GM12878 (cell line): Measurements from ENCODE around the gene CACNA2D3. TPM values are rescaled to one million over a fixed set of nuclear protein-coding genes. Genes with fewer than 3 reads are reported as not detected.

Experiments
- ATAC-seq: fragments of 200-7000 bp; cut with Tn5 transposase; 3 replicates; pipeline ENCODE4 v1.9.1; 2020; ENCODE audit warnings: mild to moderate bottlenecking, moderate library complexity
- BruUV-seq: library from RNA; stranded (reverse); fragments of 400-500 nt; replicated peaks from 2 replicates; lab custom pipeline; 2021; lab: Mats Ljungman, UMichigan
- CTCF ChIA-PET: fragments of 300-600 bp; sonication (Branson Sonifier 250); formaldehyde crosslinking; extraction: SDS; loops from one replicate; lab custom pipeline; 2021; ENCODE audit warnings: inconsistent platforms; lab: Yijun Ruan, JAX
- POLR2A ChIA-PET: fragments of 350-600 bp; formaldehyde crosslinking; extraction: SDS; loops from one replicate; lab custom pipeline; 2021; ENCODE audit warnings: inconsistent platforms; lab: Charles Lee
- RAD21 ChIA-PET: fragments of 300-600 bp; sonication (Branson Sonifier 250); formaldehyde crosslinking; loops from one replicate; lab custom pipeline; 2023; ENCODE audit warnings: antibody characterized with exemption; ENCODE audit not compliant: unreplicated experiment; lab: Charles Lee
- SMC1A ChIA-PET: fragments of 300-600 bp; sonication (Branson Sonifier 250); formaldehyde crosslinking; loops from one replicate; lab custom pipeline; 2023; ENCODE audit not compliant: unreplicated experiment, uncharacterized antibody; lab: Charles Lee
- DNase-seq: peaks from one replicate; pipeline ENCODE4 v3.0.0-alpha.2; 2011; ENCODE audit warnings: low read depth, low spot score
- FAIRE-seq: peaks from 3 replicates; lab custom pipeline; 2011; peaks lifted over from hg19 to GRCh38; lab: Jason Lieb, UNC
- H2AFZ ChIP-seq: 2 replicates; pipeline ENCODE4 v1.6.0; 2011; ENCODE audit warnings: low read depth, low read length, control low read depth; ENCODE audit not compliant: control insufficient read depth
- H3K27ac ChIP-seq: 2 replicates; pipeline ENCODE4 v1.5.1; 2011; ENCODE audit warnings: control low read depth; ENCODE audit not compliant: control insufficient read depth, insufficient read depth
- H3K27me3 ChIP-seq, 2 experiments: replicated peaks in 1 of 2; 2 replicates each; pipeline versions ENCODE4 v1.6.0 to v1.6.1; 2011; ENCODE audit warnings: low read length in 1 of 2; ENCODE audit not compliant: control insufficient read depth in 2 of 2, insufficient read depth in 2 of 2
- H3K36me3 ChIP-seq, 2 experiments: 2 replicates each; pipeline ENCODE4 v1.5.1; 2011; ENCODE audit warnings: low read length in 1 of 2; ENCODE audit not compliant: control insufficient read depth in 2 of 2, insufficient read depth in 2 of 2
- H3K4me1 ChIP-seq: 2 replicates; pipeline ENCODE4 v1.6.1; 2011; ENCODE audit warnings: mild to moderate bottlenecking, low read length, moderate library complexity, mixed read lengths; ENCODE audit not compliant: control insufficient read depth, insufficient read depth
- H3K4me2 ChIP-seq: 2 replicates; pipeline ENCODE4 v1.6.0; 2011; ENCODE audit warnings: control low read depth; ENCODE audit not compliant: control insufficient read depth, insufficient read depth
- H3K4me3 ChIP-seq: fragments of 200-600 bp; sonication (generic); 2 replicates; pipeline ENCODE4 v1.5.1; 2016
- H3K79me2 ChIP-seq: 2 replicates; pipeline ENCODE4 v1.6.0; 2011; ENCODE audit warnings: low read length; ENCODE audit not compliant: control insufficient read depth, insufficient read depth
- H3K9ac ChIP-seq: 2 replicates; pipeline ENCODE4 v1.8.0; 2011; ENCODE audit warnings: low read length, control low read depth, mixed read lengths; ENCODE audit not compliant: control insufficient read depth, insufficient read depth
- H3K9me3 ChIP-seq: replicated peaks from 3 replicates; pipeline ENCODE4 v1.5.1; 2011; ENCODE audit warnings: mild to moderate bottlenecking, low read length; ENCODE audit not compliant: control insufficient read depth, insufficient read depth
- H4K20me1 ChIP-seq: 2 replicates; pipeline ENCODE4 v1.6.0; 2011; ENCODE audit not compliant: control insufficient read depth, insufficient read depth
- FOXK2 ChIP-seq: fragments of 450-650 bp; IDR thresholded peaks from 2 replicates; pipeline ENCODE4 v1.6.1; 2017; ENCODE audit warnings: mild to moderate bottlenecking, moderate library complexity
- KAT2A ChIP-seq: conservative IDR thresholded peaks from 2 replicates; pipeline ENCODE4 v1.6.1; 2011; ENCODE audit warnings: low read depth, low read length; ENCODE audit not compliant: control insufficient read depth
- KDM1A ChIP-seq: fragments of 200-600 bp; sonication (generic); IDR thresholded peaks from 2 replicates; pipeline ENCODE4 v1.6.1; 2016; ENCODE audit warnings: borderline replicate concordance
- NFXL1 ChIP-seq: fragments of 450-650 bp; IDR thresholded peaks from 2 replicates; pipeline ENCODE4 v1.6.1; 2017; ENCODE audit warnings: antibody characterized with exemption, mild to moderate bottlenecking, borderline replicate concordance
- WGBS: methylation state at CpG from one replicate; pipeline ENCODE4 v1.1.6; 2016; ENCODE audit warnings: low lambda C conversion rate; ENCODE audit not compliant: insufficient replicate concordance, insufficient coverage; ENCODE audit errors: missing lambda C conversion rate; 5-methylcytosine and 5-hydroxymethylcytosine counted together
- in situ Hi-C: fragments of 300-500 bp; cut with MboI; formaldehyde crosslinking; loops from 9 replicates; pipeline ENCODE4 v1.14.3; 2018; ENCODE audit warnings: mixed read lengths
- intact Hi-C: fragments of 100-400 bp; cut with micrococcal nuclease; formaldehyde crosslinking; loops from one replicate; pipeline ENCODE4 v1.14.2; 2022; ENCODE audit not compliant: unreplicated experiment
- polyA plus RNA-seq, 11 experiments: library from polyadenylated mRNA; depleted of rRNA in 4 of 11; unstranded in 6 of 11; stranded (reverse) in 5 of 11; fragments of >200 nt; fragmentation: Nextera tagmentation in 4 of 11; fragmentation: Illumina TruSeq in 1 of 11; extraction: Ambion mirVana in 4 of 11; extraction: Trizol in 1 of 11; gene quantifications; 1 replicate in 1 of 11; 2 replicates in 10 of 11; pipeline versions ENCODE4 v1.2.1 to v1.2.3, GENCODE V29; 2011 to 2016; ENCODE audit warnings: inconsistent platforms in 2 of 11, missing spikeins in 2 of 11, low read depth in 1 of 11
- total RNA-seq, 4 experiments: library from RNA; depleted of rRNA in 3 of 4; stranded (reverse); fragments of >200 nt in 3 of 4; fragmentation: Illumina TruSeq in 1 of 4; extraction: Trizol in 1 of 4; gene quantifications; 2 replicates each; pipeline versions ENCODE4 v1.2.1 to v1.2.3, GENCODE V29; 2013 to 2021
- TF ChIP-seq, protein P1 (sequence below): fragments of 450-650 bp; IDR thresholded peaks from 2 replicates; pipeline ENCODE4 v1.6.1; 2014; ENCODE audit warnings: mild to moderate bottlenecking
- TF ChIP-seq, protein P2 (sequence below): fragments of 450-650 bp; formaldehyde crosslinking; IDR thresholded peaks from 2 replicates; pipeline ENCODE4 v1.4.0; 2022; ENCODE audit warnings: mild to moderate bottlenecking, moderate library complexity

The CACNA2D3 gene
- total and polyA plus RNA-seq, 10 of the 15 experiments (the other 5 are each of a cell fraction or from before 2014, with no cell fraction given) = not detected

DNA sequence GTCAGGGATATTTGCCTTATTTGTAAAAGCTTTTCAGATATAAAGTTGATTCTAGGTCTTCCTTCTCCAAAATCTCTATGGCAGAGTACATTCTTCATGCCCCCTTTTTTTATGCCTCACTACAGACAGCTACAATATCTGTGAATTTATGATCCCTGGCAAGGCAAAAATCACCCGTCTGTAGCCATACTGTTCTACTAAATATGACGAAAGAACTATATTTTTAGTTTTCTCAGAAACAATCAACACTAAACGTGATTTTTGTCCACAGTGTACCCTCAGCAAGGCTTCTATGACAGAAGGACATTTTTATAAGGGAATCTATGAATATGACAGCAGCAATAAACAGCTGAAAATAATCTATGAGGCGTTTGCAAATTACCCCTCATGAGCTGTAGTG is 792.8 kb downstream of the CACNA2D3 start:
- H3K36me3 ChIP-seq = no peaks in the 10 kb centered on the region
- H3K9ac ChIP-seq = no peak overlapping the region
- intact Hi-C loops (no loop called here), in situ Hi-C loops (no loop called here)
- TF ChIP-seq KDM1A = no peak
- TF ChIP-seq KAT2A = no peak
- TF ChIP-seq, protein P1, sequence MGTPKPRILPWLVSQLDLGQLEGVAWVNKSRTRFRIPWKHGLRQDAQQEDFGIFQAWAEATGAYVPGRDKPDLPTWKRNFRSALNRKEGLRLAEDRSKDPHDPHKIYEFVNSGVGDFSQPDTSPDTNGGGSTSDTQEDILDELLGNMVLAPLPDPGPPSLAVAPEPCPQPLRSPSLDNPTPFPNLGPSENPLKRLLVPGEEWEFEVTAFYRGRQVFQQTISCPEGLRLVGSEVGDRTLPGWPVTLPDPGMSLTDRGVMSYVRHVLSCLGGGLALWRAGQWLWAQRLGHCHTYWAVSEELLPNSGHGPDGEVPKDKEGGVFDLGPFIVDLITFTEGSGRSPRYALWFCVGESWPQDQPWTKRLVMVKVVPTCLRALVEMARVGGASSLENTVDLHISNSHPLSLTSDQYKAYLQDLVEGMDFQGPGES = no peak
- TF ChIP-seq NFXL1 = no peak
- TF ChIP-seq FOXK2 = no peak
- TF ChIP-seq, protein P2, sequence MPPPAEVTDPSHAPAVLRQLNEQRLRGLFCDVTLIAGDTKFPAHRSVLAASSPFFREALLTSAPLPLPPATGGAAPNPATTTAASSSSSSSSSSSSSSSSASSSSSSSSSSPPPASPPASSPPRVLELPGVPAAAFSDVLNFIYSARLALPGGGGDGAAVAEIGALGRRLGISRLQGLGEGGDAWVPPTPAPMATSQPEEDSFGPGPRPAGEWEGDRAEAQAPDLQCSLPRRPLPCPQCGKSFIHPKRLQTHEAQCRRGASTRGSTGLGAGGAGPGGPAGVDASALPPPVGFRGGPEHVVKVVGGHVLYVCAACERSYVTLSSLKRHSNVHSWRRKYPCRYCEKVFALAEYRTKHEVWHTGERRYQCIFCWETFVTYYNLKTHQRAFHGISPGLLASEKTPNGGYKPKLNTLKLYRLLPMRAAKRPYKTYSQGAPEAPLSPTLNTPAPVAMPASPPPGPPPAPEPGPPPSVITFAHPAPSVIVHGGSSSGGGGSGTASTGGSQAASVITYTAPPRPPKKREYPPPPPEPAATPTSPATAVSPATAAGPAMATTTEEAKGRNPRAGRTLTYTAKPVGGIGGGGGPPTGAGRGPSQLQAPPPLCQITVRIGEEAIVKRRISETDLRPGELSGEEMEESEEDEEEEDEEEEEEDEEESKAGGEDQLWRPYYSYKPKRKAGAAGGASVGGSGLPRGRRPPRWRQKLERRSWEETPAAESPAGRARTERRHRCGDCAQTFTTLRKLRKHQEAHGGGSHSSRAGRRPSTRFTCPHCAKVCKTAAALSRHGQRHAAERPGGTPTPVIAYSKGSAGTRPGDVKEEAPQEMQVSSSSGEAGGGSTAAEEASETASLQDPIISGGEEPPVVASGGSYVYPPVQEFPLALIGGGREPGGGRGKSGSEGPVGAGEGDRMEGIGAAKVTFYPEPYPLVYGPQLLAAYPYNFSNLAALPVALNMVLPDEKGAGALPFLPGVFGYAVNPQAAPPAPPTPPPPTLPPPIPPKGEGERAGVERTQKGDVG (CRISPR knock-in tag) = no peak
- no peaks in the 10 kb centered on the region for H3K27me3 ChIP-seq
- ChIA-PET SMC1A (no interaction called here), CTCF (no interaction called here), RAD21 (no interaction called here), POLR2A (no interaction called here)
- H4K20me1 ChIP-seq = no peaks in the 10 kb centered on the region
- DNase-seq = no peak
- no peak overlapping the region for H3K27ac ChIP-seq
- H3K4me3 ChIP-seq = no peak overlapping the region
- no peaks in the 10 kb centered on the region for H3K9me3 ChIP-seq
- no peaks in the 10 kb centered on the region for H3K4me1 ChIP-seq
- FAIRE-seq = no peak
- no peak overlapping the region for H2AFZ ChIP-seq
- no TSS peak for BruUV-seq
- no peak for ATAC-seq
- WGBS = 1% methylated on average over 4 of the region's 4 CpGs
- no peaks in the 10 kb centered on the region for H3K79me2 ChIP-seq
- no peak overlapping the region for H3K4me2 ChIP-seq
